ENCODE data around the gene ARAP3.
A peak's percentile ranks its signal among the peaks of the same experiment; 100 is the strongest.

ARAP3 gene

GRCh38 chr5:141672071-141672840 lies 9.8 kb downstream of the ARAP3 start:
- DNase-seq (ENCODE audit: low spot score) = no peak

- no peak for DNase-seq (ENCODE audit: low spot score)
Measured at GRCh38 chr5:141669520-141669919, 12.5 kb downstream of the ARAP3 start.

GRCh38 chr5:141668601-141669265 lies 13.3 kb downstream of the ARAP3 start:
- DNase-seq (ENCODE audit: low spot score) = no peak

GRCh38 chr5:141665995-141666940 lies 15.8 kb downstream of the ARAP3 start:
- DNase-seq (ENCODE audit: low spot score) = no peak

GRCh38 chr5:141664733-141665461 lies 17.1 kb downstream of the ARAP3 start:
- peak; percentile 51 for DNase-seq (ENCODE audit: low spot score)

- DNase-seq (ENCODE audit: low spot score) = no peak
Measured at GRCh38 chr5:141663506-141663905, 18.5 kb downstream of the ARAP3 start.

- DNase-seq (ENCODE audit: low spot score) = no peak
Measured at GRCh38 chr5:141662028-141662427, 20.0 kb downstream of the ARAP3 start.

- DNase-seq (ENCODE audit: low spot score) = peak; percentile 76
Measured at GRCh38 chr5:141657937-141658545, 24.0 kb downstream of the ARAP3 start.

- no peak for DNase-seq (ENCODE audit: low spot score)
Measured at GRCh38 chr5:141657404-141657803, 24.6 kb downstream of the ARAP3 start.

GRCh38 chr5:141656396-141656795 lies 25.6 kb downstream of the ARAP3 start:
- DNase-seq (ENCODE audit: low spot score) = no peak

GRCh38 chr5:141655020-141655419 lies 27.0 kb downstream of the ARAP3 start:
- DNase-seq (ENCODE audit: low spot score) = no peak

GRCh38 chr5:141654298-141654697 lies 27.7 kb downstream of the ARAP3 start:
- DNase-seq (ENCODE audit: low spot score) = no peak

- DNase-seq (ENCODE audit: low spot score) = no peak
Measured at GRCh38 chr5:141651728-141652105, 30.3 kb downstream of the ARAP3 start.

- DNase-seq (ENCODE audit: low spot score) = peak; percentile 82
Measured at GRCh38 chr5:141650851-141651727, 30.9 kb downstream of the ARAP3 start, which contains the start of gene FCHSD1. FCHSD1 (minus strand) TSS chr5:141651418; CDS start chr5:141651368, 50 bp downstream.

GRCh38 chr5:141649972-141650371 lies 32.1 kb downstream of the ARAP3 start:
- no peak for DNase-seq (ENCODE audit: low spot score)

- DNase-seq (ENCODE audit: low spot score) = no peak
Measured at GRCh38 chr5:141649056-141649688, 32.9 kb downstream of the ARAP3 start.

- DNase-seq (ENCODE audit: low spot score) = no peak
Measured at GRCh38 chr5:141647851-141648250, 34.2 kb downstream of the ARAP3 start.

GRCh38 chr5:141647242-141647641 lies 34.8 kb downstream of the ARAP3 start:
- no peak for DNase-seq (ENCODE audit: low spot score)

GRCh38 chr5:141646026-141646425 lies 36.0 kb downstream of the ARAP3 start:
- no peak for DNase-seq (ENCODE audit: low spot score)

Data from kidney capillary endothelial cell (primary cell).